RKO (cell line): ENCODE data around the gene OR2T27.
"Not testable (repeated sequence)": the region's sequence is repeated elsewhere in the genome, so short reads cannot be mapped to it uniquely, and the experiment has no call there.

Source experiments
- DNase-seq: peaks from one replicate; pipeline ENCODE4 v3.0.0-alpha.2; 2016; ENCODE audit warnings: low spot score

OR2T27 gene

GRCh38 chr1:248655354-248655753, at the start of gene OR2T27:
TSS of gene OR2T27 (minus strand) at chr1:248655528. CDS start at chr1:248650884, 4,644 bp downstream.
- DNase-seq, result not testable (repeated sequence)

- DNase-seq, result no peak
These were observed 49.3 kb upstream of the OR2T27 start for GRCh38 chr1:248704606-248705005.

- peak; percentile 29 for DNase-seq
These were observed 48.3 kb upstream of the OR2T27 start for GRCh38 chr1:248703674-248704073.

- DNase-seq, result no peak
These were observed 47.4 kb upstream of the OR2T27 start, which contains the start of gene OR14I1 for GRCh38 chr1:248702714-248703113. TSS of gene OR14I1 (minus strand) at chr1:248702766.

- no peak for DNase-seq
These were observed 43.8 kb upstream of the OR2T27 start for GRCh38 chr1:248699099-248699498.

GRCh38 chr1:248697907-248698306, 42.6 kb upstream of the OR2T27 start:
- DNase-seq, result no peak

- DNase-seq, result no peak
These were observed 41.4 kb upstream of the OR2T27 start for GRCh38 chr1:248696774-248697173.

GRCh38 chr1:248696261-248696660, 40.9 kb upstream of the OR2T27 start:
- peak; percentile 71 for DNase-seq

GRCh38 chr1:248695451-248696132, 40.3 kb upstream of the OR2T27 start:
- DNase-seq, result no peak

- no peak for DNase-seq
These were observed 36.3 kb upstream of the OR2T27 start for GRCh38 chr1:248691567-248692155.

GRCh38 chr1:248688527-248689298, 33.4 kb upstream of the OR2T27 start:
- DNase-seq, result no peak

GRCh38 chr1:248686815-248687214, 31.5 kb upstream of the OR2T27 start:
- DNase-seq, result peak; percentile 31

- DNase-seq, result no peak
These were observed 26.3 kb upstream of the OR2T27 start for GRCh38 chr1:248681651-248682050.

- no peak for DNase-seq
These were observed 14.7 kb upstream of the OR2T27 start for GRCh38 chr1:248670003-248670402.

GRCh38 chr1:248663453-248664328, 8.4 kb upstream of the OR2T27 start:
- DNase-seq, result not testable (repeated sequence)

GRCh38 chr1:248656797-248657196, 1.5 kb upstream of the OR2T27 start:
- not testable (repeated sequence) for DNase-seq

GRCh38 chr1:248648770-248649536, 6.4 kb downstream of the OR2T27 start:
- not testable (repeated sequence) for DNase-seq

GRCh38 chr1:248645178-248645577, 10.2 kb downstream of the OR2T27 start, which contains the start of gene OR2T35:
TSS of gene OR2T35 (minus strand) at chr1:248645278. CDS start at chr1:248639258, 6,020 bp downstream.
- not testable (repeated sequence) for DNase-seq

- not testable (repeated sequence) for DNase-seq
These were observed 12.2 kb downstream of the OR2T27 start for GRCh38 chr1:248642971-248643651.

- DNase-seq, result not testable (repeated sequence)
These were observed 13.7 kb downstream of the OR2T27 start for GRCh38 chr1:248641583-248641982.
